Gastrocnemius medialis (tissue), 4 donors: ENCODE measurements around the gene ZDHHC12. TPM values are rescaled to one million over a fixed set of nuclear protein-coding genes. Genes with fewer than 3 reads are reported as not detected.

Experiments used
- ATAC-seq, 2 donors: fragments of 150-250 bp; one replicate each; pipeline ENCODE4 v1.9.1; 2016
- DNase-seq, 2 donors: peaks; one replicate each; pipeline ENCODE4 v3.0.0-alpha.2; 2019
- H3K27ac ChIP-seq, 4 donors: fragments of 200-600 bp; sonication (generic); 1 replicate in 1 of 4; 2 replicates in 3 of 4; pipeline ENCODE4 v1.5.1; 2016 to 2018; ENCODE audit warnings: mild to moderate bottlenecking in 2 of 4, moderate library complexity in 1 of 4
- H3K27me3 ChIP-seq, 3 donors: fragments of 200-600 bp; sonication (generic) in 2 of 3; 1 replicate in 1 of 3; 2 replicates in 2 of 3; pipeline versions ENCODE4 v1.5.1 to v1.6.0; 2016 to 2019; ENCODE audit warnings: mild to moderate bottlenecking in 1 of 3, moderate library complexity in 1 of 3
- H3K36me3 ChIP-seq, 2 donors: fragments of 200-600 bp; sonication (generic) in 1 of 2; one replicate each; pipeline ENCODE4 v1.5.1; 2017 to 2018
- H3K4me1 ChIP-seq, 2 donors: fragments of 200-600 bp; sonication (generic) in 1 of 2; one replicate each; pipeline ENCODE4 v1.5.1; 2016 to 2017; ENCODE audit warnings: mild to moderate bottlenecking in 2 of 2
- H3K4me3 ChIP-seq, 4 donors: fragments of 200-600 bp; sonication (generic) in 3 of 4; 1 replicate in 1 of 4; 2 replicates in 3 of 4; pipeline ENCODE4 v1.5.1; 2016 to 2019; ENCODE audit warnings: mild to moderate bottlenecking in 2 of 4
- H3K9me3 ChIP-seq, 3 donors: fragments of 200-600 bp; sonication (generic) in 2 of 3; 1 replicate in 1 of 3; 2 replicates in 2 of 3; pipeline ENCODE4 v1.5.1; 2016 to 2019
- CTCF ChIP-seq, 5 experiments: fragments of 450-650 bp in 3 of 5; fragments of 200-600 bp in 2 of 5; sonication (generic) in 2 of 5; IDR thresholded peaks in 4 of 5; conservative IDR thresholded peaks in 1 of 5; 1 replicate in 4 of 5; 2 replicates in 1 of 5; pipeline ENCODE4 v1.5.1; 2016 to 2019; ENCODE audit warnings: antibody characterized with exemption in 5 of 5, mild to moderate bottlenecking in 3 of 5, moderate library complexity in 3 of 5
- POLR2A ChIP-seq, 2 donors: fragments of 450-650 bp; IDR thresholded peaks; one replicate each; pipeline ENCODE4 v1.6.1; 2017; ENCODE audit warnings: antibody characterized with exemption in 2 of 2, mild to moderate bottlenecking in 2 of 2, moderate library complexity in 2 of 2
- in situ Hi-C, 4 donors: fragments of 200-750 bp; cut with MboI; loops; one replicate each; pipeline versions ENCODE4 v1.15.0 to v1.8.0; 2017; ENCODE audit warnings: low sequenced_read_pairs in 4 of 4
- intact Hi-C: fragments of 100-400 bp; cut with DNase I; formaldehyde crosslinking; loops from one replicate; pipeline ENCODE4 v1.15.1; 2023; ENCODE audit warnings: low total_unique reads
- total RNA-seq, 4 donors: library from RNA; depleted of rRNA; stranded (reverse); fragments of >200 nt; gene quantifications; one replicate each; pipeline versions ENCODE4 v1.1.0 to v1.2.3, GENCODE V29; 2016

The ZDHHC12 gene
- total RNA-seq, 4 donors from 2014 or later: 8.9 to 37.3 (median 31.0) TPM

- in situ Hi-C loops: no loop called here
- Histone ChIP-seq H3K27ac (no peak overlapping the region), H3K27me3 (no peaks in the 10 kb centered on the region), H3K36me3 (peaks cover 5 to 59% of the 10 kb centered on the region in 2 donors), H3K4me3 (no peak overlapping the region), H3K9me3 (no peaks in the 10 kb centered on the region), H3K4me1 (no peaks in the 10 kb centered on the region)
- TF ChIP-seq CTCF (IDR thresholded peaks at IDR 0.05 in 4 of 5, conservative IDR thresholded peaks at IDR 0.05 in 1 of 5) (no peak), POLR2A (IDR thresholded peaks at IDR 0.05) (no peak)
- ATAC-seq: no peak
- DNase-seq: no peak
- intact Hi-C loops: loop anchor here (10.0 kb wide), 1 partner anchor 1101 kb away; no protein-coding TSS in a partner anchor
These were observed 11.4 kb upstream of the ZDHHC12 start for GRCh38 chr9:128735373-128735772.

- no peaks in the 10 kb centered on the region for H3K4me1 ChIP-seq
- no peak overlapping the region for H3K4me3 ChIP-seq
- ATAC-seq (peak; percentile 76 to 82), DNase-seq (peak in 1 of 2 donors; percentile 53)
- H3K36me3 ChIP-seq: peaks cover 5 to 42% of the 10 kb centered on the region in 2 donors
- intact Hi-C loops (loop anchor here (10.0 kb wide), 1 partner anchor 1098 kb away; no protein-coding TSS in a partner anchor), in situ Hi-C loops (no loop called here)
- peak in 4 of 5 experiments; percentile 22 to 55 (median 40) for TF ChIP-seq CTCF (IDR thresholded peaks at IDR 0.05 in 4 of 5, conservative IDR thresholded peaks at IDR 0.05 in 1 of 5)
- TF ChIP-seq POLR2A (IDR thresholded peaks at IDR 0.05): no peak
- peak overlapping the region in 1 of 4 donors; percentile 44 for H3K27ac ChIP-seq
- H3K27me3 ChIP-seq: no peaks in the 10 kb centered on the region
- H3K9me3 ChIP-seq: no peaks in the 10 kb centered on the region
These were observed 9.3 kb upstream of the ZDHHC12 start for GRCh38 chr9:128733256-128733655.

GRCh38 chr9:128732576-128732975, 8.6 kb upstream of the ZDHHC12 start:
- no peaks in the 10 kb centered on the region for H3K27me3 ChIP-seq
- H3K9me3 ChIP-seq: no peaks in the 10 kb centered on the region
- ATAC-seq: no peak
- no peak for TF ChIP-seq CTCF (IDR thresholded peaks at IDR 0.05 in 4 of 5, conservative IDR thresholded peaks at IDR 0.05 in 1 of 5)
- no peak for TF ChIP-seq POLR2A (IDR thresholded peaks at IDR 0.05)
- DNase-seq: no peak
- H3K4me1 ChIP-seq: no peaks in the 10 kb centered on the region
- no peak overlapping the region for H3K4me3 ChIP-seq
- no peak overlapping the region for H3K27ac ChIP-seq
- H3K36me3 ChIP-seq: peaks cover 5 to 42% of the 10 kb centered on the region in 2 donors
- intact Hi-C loops: loop anchor here (10.0 kb wide), 1 partner anchor 1098 kb away; no protein-coding TSS in a partner anchor
- in situ Hi-C loops: no loop called here

GRCh38 chr9:128731691-128732090, 7.8 kb upstream of the ZDHHC12 start:
- DNase-seq: no peak
- Histone ChIP-seq H3K4me1 (no peaks in the 10 kb centered on the region), H3K4me3 (no peak overlapping the region), H3K27me3 (no peaks in the 10 kb centered on the region), H3K27ac (no peak overlapping the region), H3K36me3 (peaks cover 5 to 42% of the 10 kb centered on the region in 2 donors), H3K9me3 (no peaks in the 10 kb centered on the region)
- no peak for ATAC-seq
- intact Hi-C loops: loop anchor here (10.0 kb wide), 1 partner anchor 1097 kb away; no protein-coding TSS in a partner anchor
- no peak for TF ChIP-seq CTCF (IDR thresholded peaks at IDR 0.05 in 4 of 5, conservative IDR thresholded peaks at IDR 0.05 in 1 of 5)
- no peak for TF ChIP-seq POLR2A (IDR thresholded peaks at IDR 0.05)
- in situ Hi-C loops: no loop called here

- DNase-seq (no peak), ATAC-seq (no peak)
- in situ Hi-C loops (no loop called here), intact Hi-C loops (loop anchor here (10.0 kb wide), 1 partner anchor 1096 kb away; no protein-coding TSS in a partner anchor)
- Histone ChIP-seq H3K27me3 (no peaks in the 10 kb centered on the region), H3K4me3 (no peak overlapping the region), H3K9me3 (no peaks in the 10 kb centered on the region), H3K36me3 (peaks cover 5 to 42% of the 10 kb centered on the region in 2 donors), H3K4me1 (no peaks in the 10 kb centered on the region), H3K27ac (no peak overlapping the region)
- TF ChIP-seq CTCF (IDR thresholded peaks at IDR 0.05 in 4 of 5, conservative IDR thresholded peaks at IDR 0.05 in 1 of 5) (no peak), POLR2A (IDR thresholded peaks at IDR 0.05) (no peak)
These were observed 7.2 kb upstream of the ZDHHC12 start for GRCh38 chr9:128731093-128731492.
